H1 (cell line): ENCODE results near the gene CROCC.

Experiments
- BRCA1 ChIP-seq: IDR thresholded peaks from 2 replicates; pipeline ENCODE4 v1.6.1; 2012; ENCODE audit warnings: low read depth, low read length, improper control_type of control experiment
- NRF1 ChIP-seq: IDR thresholded peaks from 2 replicates; pipeline ENCODE4 v1.6.1; 2011; ENCODE audit warnings: mild to moderate bottlenecking, low read depth, low read length, improper control_type of control experiment
- POLR2A ChIP-seq, 2 experiments: IDR thresholded peaks; 1 replicate in 1 of 2; 2 replicates in 1 of 2; pipeline ENCODE4 v1.6.1; 2011; ENCODE audit warnings: low read depth in 2 of 2, low read length in 2 of 2, mild to moderate bottlenecking in 2 of 2; ENCODE audit errors: control extremely low read depth in 1 of 2
- ZNF274 ChIP-seq: IDR thresholded peaks from 2 replicates; pipeline ENCODE4 v1.7.0; 2012; ENCODE audit warnings: low read length, borderline replicate concordance; ENCODE audit errors: extremely low read depth
- TF ChIP-seq, protein P1 (sequence below), 3 experiments: IDR thresholded peaks; 1 replicate in 2 of 3; 2 replicates in 1 of 3; pipeline versions ENCODE4 v1.5.1 to v1.6.1; 2011; ENCODE audit warnings: low read length in 3 of 3, mild to moderate bottlenecking in 3 of 3, inconsistent platforms in 2 of 3, low read depth in 1 of 3, moderate library complexity in 1 of 3; ENCODE audit not compliant: insufficient read depth in 1 of 3; ENCODE audit errors: control extremely low read depth in 1 of 3

DNA sequence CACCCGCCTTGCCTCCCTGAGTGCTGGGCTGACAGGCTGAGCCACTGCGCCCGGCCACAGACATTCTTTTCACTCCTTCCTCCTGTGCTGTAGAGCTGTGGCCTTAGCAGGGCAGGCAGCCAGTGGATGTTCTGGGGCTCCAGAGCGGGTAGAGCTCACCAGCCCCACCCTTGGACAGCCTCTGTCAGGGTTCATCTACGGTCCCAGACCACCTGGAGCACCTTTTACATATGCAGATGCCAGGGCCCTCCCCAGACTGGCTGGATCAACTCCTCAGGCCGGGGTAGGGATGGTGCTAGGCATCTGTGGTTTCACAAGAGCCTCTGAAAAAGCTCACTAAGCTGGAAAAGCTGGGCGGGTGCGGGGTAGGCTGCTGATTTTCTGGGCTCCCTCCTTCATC is 85.4 kb downstream of the CROCC start:
- TF ChIP-seq ZNF274 (no peak), POLR2A (IDR thresholded peaks at IDR 0.05; ENCODE audit: control extremely low read depth in 1 of 2, low read depth in 2 of 2, low read length in 2 of 2) (no peak), NRF1 (no peak), BRCA1 (no peak)
- TF ChIP-seq, protein P1, sequence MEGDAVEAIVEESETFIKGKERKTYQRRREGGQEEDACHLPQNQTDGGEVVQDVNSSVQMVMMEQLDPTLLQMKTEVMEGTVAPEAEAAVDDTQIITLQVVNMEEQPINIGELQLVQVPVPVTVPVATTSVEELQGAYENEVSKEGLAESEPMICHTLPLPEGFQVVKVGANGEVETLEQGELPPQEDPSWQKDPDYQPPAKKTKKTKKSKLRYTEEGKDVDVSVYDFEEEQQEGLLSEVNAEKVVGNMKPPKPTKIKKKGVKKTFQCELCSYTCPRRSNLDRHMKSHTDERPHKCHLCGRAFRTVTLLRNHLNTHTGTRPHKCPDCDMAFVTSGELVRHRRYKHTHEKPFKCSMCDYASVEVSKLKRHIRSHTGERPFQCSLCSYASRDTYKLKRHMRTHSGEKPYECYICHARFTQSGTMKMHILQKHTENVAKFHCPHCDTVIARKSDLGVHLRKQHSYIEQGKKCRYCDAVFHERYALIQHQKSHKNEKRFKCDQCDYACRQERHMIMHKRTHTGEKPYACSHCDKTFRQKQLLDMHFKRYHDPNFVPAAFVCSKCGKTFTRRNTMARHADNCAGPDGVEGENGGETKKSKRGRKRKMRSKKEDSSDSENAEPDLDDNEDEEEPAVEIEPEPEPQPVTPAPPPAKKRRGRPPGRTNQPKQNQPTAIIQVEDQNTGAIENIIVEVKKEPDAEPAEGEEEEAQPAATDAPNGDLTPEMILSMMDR (IDR thresholded peaks at IDR 0.05; ENCODE audit: control extremely low read depth in 1 of 3, insufficient read depth in 1 of 3, low read depth in 1 of 3, low read length in 3 of 3): no peak
